Hepatocyte (in vitro differentiated cells): ENCODE data around the gene LMF1. TPM values are rescaled to one million over a fixed set of nuclear protein-coding genes. Genes with fewer than 3 reads are reported as not detected.

Experiments
- DNase-seq: peaks from one replicate; pipeline ENCODE4 v3.0.0-alpha.2; 2016; ENCODE audit warnings: low spot score
- H2AFZ ChIP-seq: fragments of 200-600 bp; sonication (generic); 2 replicates; pipeline ENCODE4 v1.6.0; 2016; ENCODE audit warnings: antibody characterized with exemption, mild to moderate bottlenecking
- H3K27ac ChIP-seq: fragments of 200-600 bp; sonication (generic); 2 replicates; pipeline ENCODE4 v1.5.1; 2016; ENCODE audit warnings: mild to moderate bottlenecking
- H3K27me3 ChIP-seq: fragments of 200-600 bp; sonication (generic); 2 replicates; pipeline ENCODE4 v1.6.1; 2016
- H3K36me3 ChIP-seq: fragments of 200-600 bp; sonication (generic); replicated peaks from 2 replicates; pipeline ENCODE4 v1.5.1; 2016; ENCODE audit warnings: low read depth; ENCODE audit not compliant: insufficient read depth
- H3K4me1 ChIP-seq: fragments of 200-600 bp; sonication (generic); 2 replicates; pipeline ENCODE4 v1.5.1; 2016; ENCODE audit warnings: mild to moderate bottlenecking, moderate library complexity; ENCODE audit not compliant: insufficient read depth
- H3K4me2 ChIP-seq: fragments of 200-600 bp; sonication (generic); 2 replicates; pipeline ENCODE4 v1.6.0; 2016
- H3K4me3 ChIP-seq: fragments of 200-600 bp; sonication (generic); 2 replicates; pipeline ENCODE4 v1.5.1; 2016; ENCODE audit warnings: mild to moderate bottlenecking
- H3K79me2 ChIP-seq: fragments of 200-600 bp; sonication (generic); 2 replicates; pipeline ENCODE4 v1.6.0; 2017; ENCODE audit warnings: mild to moderate bottlenecking
- H3K9me2 ChIP-seq: fragments of 200-600 bp; sonication (generic); replicated peaks from 2 replicates; pipeline ENCODE4 v1.6.0; 2017; ENCODE audit warnings: mild to moderate bottlenecking; ENCODE audit not compliant: insufficient read depth
- H3K9me3 ChIP-seq: fragments of 200-600 bp; sonication (generic); 2 replicates; pipeline ENCODE4 v1.5.1; 2016; ENCODE audit warnings: low read depth, mild to moderate bottlenecking
- H4K20me1 ChIP-seq: fragments of 200-600 bp; sonication (generic); 2 replicates; pipeline ENCODE4 v1.6.0; 2016; ENCODE audit warnings: mild to moderate bottlenecking; ENCODE audit not compliant: insufficient read depth, poor library complexity, severe bottlenecking
- CTCF ChIP-seq: fragments of 200-600 bp; sonication (generic); IDR thresholded peaks from 2 replicates; pipeline ENCODE4 v1.5.1; 2016; ENCODE audit warnings: antibody characterized with exemption, mild to moderate bottlenecking; ENCODE audit not compliant: poor library complexity
- EZH2 ChIP-seq: fragments of 200-600 bp; sonication (generic); IDR thresholded peaks from 2 replicates; pipeline ENCODE4 v1.6.1; 2016; ENCODE audit warnings: antibody characterized with exemption, mild to moderate bottlenecking, borderline replicate concordance
- EZH2phosphoT487 ChIP-seq: fragments of 200-600 bp; sonication (generic); IDR thresholded peaks from one replicate; pipeline ENCODE4 v1.6.1; 2018; ENCODE audit warnings: antibody characterized with exemption, mild to moderate bottlenecking, low read depth, moderate library complexity; ENCODE audit not compliant: unreplicated experiment, severe bottlenecking
- WGBS: methylation state at CpG from one replicate; pipeline ENCODE4 v1.1.6; 2016; ENCODE audit warnings: low lambda C conversion rate; ENCODE audit errors: missing lambda C conversion rate; 5-methylcytosine and 5-hydroxymethylcytosine counted together
- polyA plus RNA-seq: library from polyadenylated mRNA; unstranded; fragments of >200 nt; fragmentation: Nextera tagmentation; extraction: Ambion mirVana; gene quantifications from 2 replicates; pipeline ENCODE4 v1.2.1, GENCODE V29; 2016
- total RNA-seq: library from RNA; depleted of rRNA; stranded (reverse); fragments of >200 nt; gene quantifications from 2 replicates; pipeline ENCODE4 v1.2.3, GENCODE V29; 2014

Gene LMF1
- total and polyA plus RNA-seq, 2 experiments from 2014 or later = 27.2 to 34.3 TPM

- H3K27ac ChIP-seq = no peak overlapping the region
- no peak overlapping the region for H3K4me2 ChIP-seq
- TF ChIP-seq CTCF = no peak
- no peak for TF ChIP-seq EZH2
- TF ChIP-seq EZH2phosphoT487 = no peak
- WGBS = 96% methylated on average over 31 of the region's 31 CpGs
- no peaks in the 10 kb centered on the region for H3K79me2 ChIP-seq
- H3K36me3 ChIP-seq = no peaks in the 10 kb centered on the region
- no peaks in the 10 kb centered on the region for H3K9me3 ChIP-seq
- no peak for DNase-seq
- H4K20me1 ChIP-seq = no peaks in the 10 kb centered on the region
- H3K4me3 ChIP-seq = no peak overlapping the region
- H3K4me1 ChIP-seq = no peaks in the 10 kb centered on the region
- no peaks in the 10 kb centered on the region for H3K27me3 ChIP-seq
- H3K9me2 ChIP-seq = no peaks in the 10 kb centered on the region
- H2AFZ ChIP-seq = no peak overlapping the region
These were observed 93.3 kb downstream of the LMF1 start for GRCh38 chr16:877242-878071.

- H3K36me3 ChIP-seq = no peaks in the 10 kb centered on the region
- H4K20me1 ChIP-seq = no peaks in the 10 kb centered on the region
- 95% methylated on average over 25 of the region's 25 CpGs for WGBS
- no peaks in the 10 kb centered on the region for H3K9me3 ChIP-seq
- TF ChIP-seq EZH2phosphoT487 (no peak), EZH2 (no peak), CTCF (no peak)
- no peak overlapping the region for H3K4me2 ChIP-seq
- no peaks in the 10 kb centered on the region for H3K9me2 ChIP-seq
- H3K4me3 ChIP-seq = no peak overlapping the region
- DNase-seq = no peak
- H3K27me3 ChIP-seq = no peaks in the 10 kb centered on the region
- H2AFZ ChIP-seq = no peak overlapping the region
- H3K27ac ChIP-seq = no peak overlapping the region
- no peaks in the 10 kb centered on the region for H3K79me2 ChIP-seq
- no peaks in the 10 kb centered on the region for H3K4me1 ChIP-seq
These were observed 94.1 kb downstream of the LMF1 start for GRCh38 chr16:876523-877241.

DNA sequence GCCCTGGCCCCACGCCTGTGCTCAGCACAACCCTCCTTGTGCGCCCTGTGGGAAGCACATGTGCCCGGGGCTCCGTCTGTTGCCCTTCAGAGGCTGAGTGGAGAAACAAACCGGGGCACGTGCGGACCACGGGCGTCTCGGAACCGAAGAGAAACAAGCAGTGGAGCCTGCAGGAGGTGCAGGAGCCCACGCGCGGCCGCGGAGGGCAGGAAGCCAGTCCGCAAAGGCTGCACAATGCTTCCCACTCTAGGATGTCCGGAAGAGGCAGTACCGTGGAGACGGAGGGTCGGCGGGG is 94.8 kb downstream of the LMF1 start:
- no peak overlapping the region for H2AFZ ChIP-seq
- DNase-seq = no peak
- no peak for TF ChIP-seq EZH2phosphoT487
- no peak for TF ChIP-seq EZH2
- TF ChIP-seq CTCF = no peak
- no peaks in the 10 kb centered on the region for H3K4me1 ChIP-seq
- H3K9me3 ChIP-seq = no peaks in the 10 kb centered on the region
- no peak overlapping the region for H3K4me2 ChIP-seq
- no peaks in the 10 kb centered on the region for H4K20me1 ChIP-seq
- H3K4me3 ChIP-seq = no peak overlapping the region
- H3K27ac ChIP-seq = no peak overlapping the region
- no peaks in the 10 kb centered on the region for H3K79me2 ChIP-seq
- 98% methylated on average over 21 of the region's 22 CpGs for WGBS
- no peaks in the 10 kb centered on the region for H3K9me2 ChIP-seq
- no peaks in the 10 kb centered on the region for H3K36me3 ChIP-seq
- H3K27me3 ChIP-seq = no peaks in the 10 kb centered on the region
